ENCODE results near the gene ADGB. TPM values are rescaled to one million over a fixed set of nuclear protein-coding genes. Genes with fewer than 3 reads are reported as not detected.

The ADGB gene
- total and polyA plus RNA-seq, 9 of the 15 experiments (the other 6 are each of a cell fraction or from before 2014, with no cell fraction given) = not detected

DNA sequence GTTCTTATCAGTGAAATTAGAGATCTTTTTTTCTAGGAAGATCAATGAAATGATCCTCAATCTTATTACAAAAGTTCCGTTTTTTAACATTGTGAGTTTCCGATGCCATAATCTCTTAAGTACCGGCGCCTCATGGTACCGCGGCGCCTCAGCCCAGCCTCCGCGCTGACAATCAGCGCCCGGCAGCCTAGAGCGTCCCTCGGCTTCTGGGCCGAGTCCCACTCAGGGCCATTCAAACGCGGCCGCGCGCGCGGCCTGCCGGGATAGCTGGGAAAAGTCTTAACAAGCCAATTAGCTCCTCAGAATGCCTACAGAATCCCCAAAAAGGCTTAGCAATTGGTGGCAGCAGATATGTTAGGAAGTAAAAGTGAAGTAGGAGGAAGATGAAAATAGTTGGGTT lies 204.8 kb downstream of the ADGB start (continued):
- TF ChIP-seq ARID4B (CRISPR knock-in tag; IDR thresholded peaks at IDR 0.05) (no peak), PHF8 (IDR thresholded peaks at IDR 0.05; ENCODE audit: borderline replicate concordance, low read length) (peak; percentile 39; the same call in 1 of the 2 replicates), DLX4 (CRISPR knock-in tag; IDR thresholded peaks at IDR 0.05) (no peak), NR3C1 (CRISPR knock-in tag; IDR thresholded peaks at IDR 0.05) (no peak), ZNF76 (CRISPR knock-in tag; IDR thresholded peaks at IDR 0.05; ENCODE audit: borderline replicate concordance) (no peak), ZNF146 (CRISPR knock-in tag; IDR thresholded peaks at IDR 0.05; ENCODE audit: unreplicated experiment) (no peak), FOXM1 (IDR thresholded peaks at IDR 0.05; ENCODE audit: low read depth) (peak; percentile 59), FOXM1 (CRISPR knock-in tag; IDR thresholded peaks at IDR 0.05; ENCODE audit: low read depth) (no peak), ZSCAN32 (CRISPR knock-in tag; IDR thresholded peaks at IDR 0.05) (no peak), PRMT5 (CRISPR knock-in tag; IDR thresholded peaks at IDR 0.05) (no peak), FOS (IDR thresholded peaks at IDR 0.05; ENCODE audit: extremely low read depth, insufficient read length) (no peak), FUS (optimal IDR thresholded peaks at IDR 0.05; ENCODE audit: low read depth, low read length) (no peak), ELF4 (CRISPR knock-in tag; IDR thresholded peaks at IDR 0.05) (no peak), HDGF (IDR thresholded peaks at IDR 0.05) (no peak), CTCFL (IDR thresholded peaks at IDR 0.05; ENCODE audit: borderline replicate concordance, insufficient read depth, low read depth, low read length, poor library complexity, severe bottlenecking) (no peak), SAP30 (IDR thresholded peaks at IDR 0.05; ENCODE audit: borderline replicate concordance, insufficient read depth, low read depth, low read length, poor library complexity, severe bottlenecking) (no peak), HMGN3 (IDR thresholded peaks at IDR 0.05; ENCODE audit: borderline replicate concordance, extremely low read depth, insufficient read length, low read depth, low read length) (peak; percentile 50), OTX1 (CRISPR knock-in tag; IDR thresholded peaks at IDR 0.05) (no peak), ESRRB (CRISPR knock-in tag; IDR thresholded peaks at IDR 0.05; ENCODE audit: borderline replicate concordance) (no peak), MXI1 (IDR thresholded peaks at IDR 0.05; ENCODE audit: low read depth, low read length) (no peak), ETV5 (CRISPR knock-in tag; IDR thresholded peaks at IDR 0.05; ENCODE audit: low read depth) (no peak), ZNF354B (CRISPR knock-in tag; IDR thresholded peaks at IDR 0.05) (no peak)
- TF ChIP-seq, protein P1, sequence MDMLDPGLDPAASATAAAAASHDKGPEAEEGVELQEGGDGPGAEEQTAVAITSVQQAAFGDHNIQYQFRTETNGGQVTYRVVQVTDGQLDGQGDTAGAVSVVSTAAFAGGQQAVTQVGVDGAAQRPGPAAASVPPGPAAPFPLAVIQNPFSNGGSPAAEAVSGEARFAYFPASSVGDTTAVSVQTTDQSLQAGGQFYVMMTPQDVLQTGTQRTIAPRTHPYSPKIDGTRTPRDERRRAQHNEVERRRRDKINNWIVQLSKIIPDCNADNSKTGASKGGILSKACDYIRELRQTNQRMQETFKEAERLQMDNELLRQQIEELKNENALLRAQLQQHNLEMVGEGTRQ (CRISPR knock-in tag; IDR thresholded peaks at IDR 0.05) = no peak
